Upper lobe of right lung (tissue), 1 donor: Measurements from ENCODE around the gene C9orf78. TPM values are rescaled to one million over a fixed set of nuclear protein-coding genes. Genes with fewer than 3 reads are reported as not detected.

Experiments
- ATAC-seq: fragments of 200-7000 bp; cut with Tn5 transposase; one replicate; pipeline ENCODE4 v1.9.1; 2020; ENCODE audit warnings: mild to moderate bottlenecking, moderate library complexity
- DNase-seq: peaks from one replicate; pipeline ENCODE4 v3.0.0-alpha.2; 2020
- H3K27ac ChIP-seq: fragments of 200-600 bp; one replicate; pipeline ENCODE4 v1.8.0; 2022
- H3K27me3 ChIP-seq: fragments of 200-600 bp; one replicate; pipeline ENCODE4 v1.8.0; 2022; ENCODE audit warnings: mild to moderate bottlenecking
- H3K36me3 ChIP-seq: fragments of 200-600 bp; one replicate; pipeline ENCODE4 v1.8.0; 2022
- H3K4me1 ChIP-seq: fragments of 200-600 bp; one replicate; pipeline ENCODE4 v1.8.0; 2022
- H3K4me3 ChIP-seq: fragments of 200-600 bp; one replicate; pipeline ENCODE4 v1.8.0; 2022; ENCODE audit warnings: mild to moderate bottlenecking
- H3K9me3 ChIP-seq: fragments of 200-600 bp; one replicate; pipeline ENCODE4 v1.8.0; 2022
- CTCF ChIP-seq: fragments of 200-600 bp; IDR thresholded peaks from one replicate; pipeline ENCODE4 v1.8.0; 2022; ENCODE audit warnings: antibody characterized with exemption
- intact Hi-C: fragments of 100-400 bp; cut with DNase I; formaldehyde crosslinking; loops from one replicate; pipeline ENCODE4 v1.11.0; 2022
- total RNA-seq: library from RNA; stranded (reverse); fragmentation: NEBNext Ultra II Directional; extraction: Animal tissue kit (Norgen Biotek cat#: 25700); gene quantifications from one replicate; pipeline ENCODE4 v1.2.1, GENCODE V29; 2021
- donor health status: DM: no; HTN: yes; CAD: no; lungs with severe emphysema.

The C9orf78 gene
- total RNA-seq, 1 donor from 2014 or later = 36.6 TPM

DNA sequence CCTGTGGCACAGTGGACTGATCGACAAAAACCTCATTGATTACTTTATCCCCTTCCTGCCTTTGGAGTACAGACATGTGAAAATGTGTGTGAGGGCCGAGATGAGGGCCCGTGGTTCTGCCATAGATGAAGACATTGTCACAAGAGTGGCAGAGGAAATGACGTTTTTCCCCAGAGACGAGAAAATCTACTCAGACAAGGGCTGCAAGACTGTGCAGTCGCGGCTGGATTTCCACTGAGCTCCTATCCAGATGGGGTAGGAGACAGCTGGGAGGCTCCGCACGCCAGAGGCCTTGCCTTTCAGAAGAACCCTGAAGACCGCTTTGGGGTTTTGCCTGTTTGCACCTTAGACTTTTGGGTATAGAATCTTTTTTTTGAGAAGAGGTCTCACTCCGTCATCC, 25.7 kb downstream of the C9orf78 start:
- no peak for TF ChIP-seq CTCF
- Histone ChIP-seq H3K4me3 (no peak overlapping the region), H3K36me3 (peaks cover 52% of the 10 kb centered on the region), H3K4me1 (peaks cover 5% of the 10 kb centered on the region), H3K27me3 (no peaks in the 10 kb centered on the region), H3K9me3 (no peaks in the 10 kb centered on the region), H3K27ac (no peak overlapping the region)
- ATAC-seq (no peak), DNase-seq (no peak)
- intact Hi-C loops = no loop called here

DNA sequence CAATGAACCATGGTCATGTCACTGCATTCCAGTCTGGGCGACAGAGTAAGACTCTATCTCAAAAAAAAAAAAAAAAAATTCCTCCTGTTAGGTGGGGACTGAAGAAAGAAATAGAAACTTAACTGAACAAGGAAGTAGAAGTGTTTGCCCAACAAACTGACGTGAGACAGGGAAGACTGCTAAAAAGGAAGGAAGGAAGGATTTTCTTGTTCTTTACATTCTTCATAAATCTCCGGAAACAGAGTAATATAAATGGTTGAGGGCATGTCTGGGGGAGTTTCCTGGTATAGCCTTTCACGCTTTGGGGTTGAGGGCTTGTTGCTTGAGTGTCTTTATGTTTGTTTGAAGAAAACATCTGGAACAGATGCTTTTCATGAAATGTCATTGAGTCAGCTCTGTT, 29.0 kb downstream of the C9orf78 start:
- Histone ChIP-seq H3K9me3 (no peaks in the 10 kb centered on the region), H3K36me3 (peaks cover 29% of the 10 kb centered on the region), H3K4me3 (no peak overlapping the region), H3K4me1 (peaks cover 11% of the 10 kb centered on the region), H3K27me3 (no peaks in the 10 kb centered on the region), H3K27ac (no peak overlapping the region)
- DNase-seq = no peak
- intact Hi-C loops = no loop called here
- ATAC-seq = no peak
- TF ChIP-seq CTCF = no peak

- no peak for TF ChIP-seq CTCF
Observed at GRCh38 chr9:129803676-129804060, 31.4 kb downstream of the C9orf78 start.

GRCh38 chr9:129802833-129803675, 32.0 kb downstream of the C9orf78 start, which contains the start of gene TOR1B:
Gene TOR1B, plus strand, starts transcription at chr9:129803184. Its CDS starts 29 bp downstream, at chr9:129803213.
- intact Hi-C loops = no loop called here
- no peak for TF ChIP-seq CTCF
- no peaks in the 10 kb centered on the region for H3K9me3 ChIP-seq
- H3K4me3 ChIP-seq = peak within 1 kb of the TSS; percentile 77
- DNase-seq (peak; percentile 97), ATAC-seq (peak; percentile 99)
- H3K36me3 ChIP-seq = peaks cover 7% of the 10 kb centered on the region
- peaks cover 11% of the 10 kb centered on the region for H3K4me1 ChIP-seq
- H3K27ac ChIP-seq = peak within 1 kb of the TSS; percentile 87
- H3K27me3 ChIP-seq = no peaks in the 10 kb centered on the region

More at GRCh38 chr9:129803676-129804060, 31.4 kb downstream of the C9orf78 start:
- Histone ChIP-seq H3K4me3 (peak overlapping the region; percentile 77), H3K4me1 (peaks cover 11% of the 10 kb centered on the region), H3K27ac (peak overlapping the region; percentile 87), H3K9me3 (no peaks in the 10 kb centered on the region), H3K27me3 (no peaks in the 10 kb centered on the region), H3K36me3 (peaks cover 7% of the 10 kb centered on the region)
- intact Hi-C loops = no loop called here
- DNase-seq (no peak), ATAC-seq (no peak)

DNA sequence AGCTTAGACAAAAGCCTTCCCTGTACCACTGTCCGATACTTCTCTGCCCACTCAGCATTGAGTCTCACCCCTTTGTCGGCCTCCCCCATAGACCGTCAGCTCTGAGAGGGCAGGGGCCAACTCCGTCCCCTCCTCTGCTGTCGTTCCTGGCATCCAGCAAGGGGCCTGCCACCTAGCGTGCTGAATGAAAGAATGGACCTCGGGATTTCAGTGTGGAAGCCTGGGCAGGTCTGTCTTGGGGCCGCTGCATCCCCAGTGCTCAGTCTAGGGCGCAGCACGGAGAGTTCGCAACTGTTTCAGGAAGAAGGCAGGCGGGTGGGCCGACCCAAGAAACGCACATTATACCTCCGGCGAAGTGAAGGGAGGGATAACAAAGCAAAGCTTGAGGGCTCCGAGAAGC, 33.6 kb downstream of the C9orf78 start:
- Histone ChIP-seq H3K4me1 (peaks cover 11% of the 10 kb centered on the region), H3K4me3 (no peak overlapping the region), H3K9me3 (no peaks in the 10 kb centered on the region), H3K27me3 (no peaks in the 10 kb centered on the region), H3K36me3 (no peaks in the 10 kb centered on the region), H3K27ac (no peak overlapping the region)
- ATAC-seq = no peak
- no peak for DNase-seq
- intact Hi-C loops = no loop called here
- no peak for TF ChIP-seq CTCF
